Stimulated activated CD4-positive, alpha-beta T cell treated with anti-CD3 and anti-CD28 coated beads, Interleukin-15, amount 100 ng/mL, for 48 hours (primary cell): ENCODE data around the gene RORC.
"Not testable (repeated sequence)": the region's sequence is repeated elsewhere in the genome, so short reads cannot be mapped to it uniquely, and the experiment has no call there.

Experiments
- DNase-seq, 2 donors: peaks; one replicate each; pipeline ENCODE4 v3.0.0-alpha.2; 2020; ENCODE audit warnings: low read depth in 2 of 2

Gene RORC

DNA sequence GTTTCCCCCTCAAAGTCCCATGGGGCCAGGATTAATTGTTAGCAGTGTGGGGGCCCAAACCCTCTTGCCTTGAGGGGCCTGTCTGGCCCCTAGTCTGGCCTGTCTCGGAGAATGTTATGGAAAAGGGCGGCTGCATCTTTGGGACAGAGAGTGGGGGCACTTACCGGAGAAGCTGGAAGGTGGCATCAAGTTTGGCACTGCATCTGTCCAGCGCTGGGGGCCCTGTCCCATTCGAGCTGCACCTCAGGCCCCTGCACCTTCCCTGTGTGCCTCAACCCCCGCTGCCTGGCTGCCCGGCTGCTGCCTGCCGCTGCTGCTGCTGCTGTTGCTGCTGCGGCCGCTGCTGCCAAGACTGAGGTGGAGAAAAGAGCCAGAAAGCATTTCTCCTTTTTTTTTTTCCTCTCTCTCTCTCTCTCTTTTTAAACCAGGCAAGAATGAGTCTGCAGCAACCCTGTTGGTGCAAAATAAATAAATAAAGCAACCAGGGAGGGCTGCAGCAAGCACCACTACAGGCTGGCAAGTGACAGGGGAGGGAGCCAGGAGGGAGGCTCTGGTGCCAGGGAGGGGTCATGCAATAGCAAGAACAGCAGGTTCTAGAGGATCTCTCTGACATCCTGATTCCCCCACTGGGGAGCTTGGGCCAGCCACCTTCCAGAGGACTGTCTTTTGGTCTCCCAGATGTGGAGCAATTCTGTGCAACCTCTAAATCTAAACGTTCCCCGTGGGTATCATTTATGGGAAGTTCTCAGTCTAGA is 26.4 kb downstream of the RORC start, which contains the start of gene LINGO4:
LINGO4 (minus strand) TSS at position 354 of the 755 bp plus-strand sequence. CDS start 2,715 bp downstream, outside the sequence.
- DNase-seq: no peak

- no peak for DNase-seq
Measured at GRCh38 chr1:151803915-151804314, 27.7 kb downstream of the RORC start.

DNA sequence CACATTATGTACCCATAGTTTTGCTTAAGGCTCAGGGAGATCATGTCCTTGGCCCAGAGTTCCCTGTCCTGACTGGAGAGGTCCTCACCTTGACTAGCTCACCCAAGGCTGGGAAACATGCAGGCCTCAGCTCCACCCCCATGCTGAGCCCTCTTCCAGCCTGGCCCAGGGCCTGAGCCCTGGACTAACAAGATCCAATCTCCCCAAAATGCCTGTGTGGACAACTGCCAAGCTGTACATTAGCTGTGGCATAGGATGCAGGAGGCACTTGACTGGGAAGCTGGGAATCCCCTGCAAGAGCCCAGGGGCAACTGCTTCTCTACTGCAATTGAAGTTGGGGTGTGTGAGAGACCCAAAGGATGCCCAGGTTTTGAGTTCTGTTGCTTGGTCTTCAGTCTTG is 28.4 kb downstream of the RORC start:
- DNase-seq: no peak

- no peak for DNase-seq
Measured at GRCh38 chr1:151802372-151802771, 29.2 kb downstream of the RORC start.

- no peak for DNase-seq
Measured at GRCh38 chr1:151801846-151802245, 29.8 kb downstream of the RORC start.

DNA sequence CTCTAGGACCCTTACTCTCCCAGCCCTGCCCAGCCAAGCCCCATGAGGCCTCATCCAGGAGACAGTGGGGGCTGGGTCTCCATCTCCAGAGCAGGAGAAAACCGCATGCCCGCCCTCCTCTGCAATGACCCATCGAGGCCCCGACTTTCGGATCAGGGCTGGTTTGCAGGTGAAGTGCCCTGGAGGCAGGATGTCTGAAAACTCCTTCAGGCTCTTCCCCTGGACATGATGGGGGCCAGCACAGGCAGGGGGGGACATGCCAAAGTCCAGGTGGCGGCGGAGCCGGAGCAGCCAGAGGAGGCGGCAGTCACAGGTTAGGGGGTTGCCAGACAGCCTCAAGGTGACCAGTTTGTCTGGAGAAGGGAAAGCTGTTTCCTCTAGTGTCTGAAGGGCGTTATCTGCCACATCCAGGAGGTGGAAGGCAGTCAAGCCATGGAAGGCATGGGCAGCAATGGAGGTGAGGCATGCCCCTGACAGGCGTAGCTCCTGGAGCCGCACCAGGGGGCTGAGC is 30.2 kb downstream of the RORC start:
- DNase-seq: no peak

DNA sequence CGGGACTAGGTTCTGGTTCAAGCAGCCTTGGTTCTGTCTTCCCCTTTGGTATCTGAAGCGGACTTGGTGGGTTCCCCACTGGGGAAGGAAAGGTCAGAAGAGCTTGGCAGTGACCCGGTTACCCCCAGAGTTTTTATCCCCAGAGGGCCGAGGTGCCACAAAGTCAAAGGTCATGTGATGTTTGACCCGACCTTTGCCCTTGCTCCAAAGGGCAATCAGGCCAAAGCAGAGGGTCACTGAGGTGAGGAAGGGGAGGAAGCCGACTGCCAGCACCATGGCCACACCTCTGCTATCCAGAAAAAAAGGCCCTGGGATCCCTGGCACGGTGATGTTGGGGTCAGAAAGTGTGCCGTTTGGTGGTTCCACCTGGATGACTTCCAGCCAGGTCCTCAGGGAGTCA is 30.8 kb downstream of the RORC start:
- DNase-seq: no peak

DNA sequence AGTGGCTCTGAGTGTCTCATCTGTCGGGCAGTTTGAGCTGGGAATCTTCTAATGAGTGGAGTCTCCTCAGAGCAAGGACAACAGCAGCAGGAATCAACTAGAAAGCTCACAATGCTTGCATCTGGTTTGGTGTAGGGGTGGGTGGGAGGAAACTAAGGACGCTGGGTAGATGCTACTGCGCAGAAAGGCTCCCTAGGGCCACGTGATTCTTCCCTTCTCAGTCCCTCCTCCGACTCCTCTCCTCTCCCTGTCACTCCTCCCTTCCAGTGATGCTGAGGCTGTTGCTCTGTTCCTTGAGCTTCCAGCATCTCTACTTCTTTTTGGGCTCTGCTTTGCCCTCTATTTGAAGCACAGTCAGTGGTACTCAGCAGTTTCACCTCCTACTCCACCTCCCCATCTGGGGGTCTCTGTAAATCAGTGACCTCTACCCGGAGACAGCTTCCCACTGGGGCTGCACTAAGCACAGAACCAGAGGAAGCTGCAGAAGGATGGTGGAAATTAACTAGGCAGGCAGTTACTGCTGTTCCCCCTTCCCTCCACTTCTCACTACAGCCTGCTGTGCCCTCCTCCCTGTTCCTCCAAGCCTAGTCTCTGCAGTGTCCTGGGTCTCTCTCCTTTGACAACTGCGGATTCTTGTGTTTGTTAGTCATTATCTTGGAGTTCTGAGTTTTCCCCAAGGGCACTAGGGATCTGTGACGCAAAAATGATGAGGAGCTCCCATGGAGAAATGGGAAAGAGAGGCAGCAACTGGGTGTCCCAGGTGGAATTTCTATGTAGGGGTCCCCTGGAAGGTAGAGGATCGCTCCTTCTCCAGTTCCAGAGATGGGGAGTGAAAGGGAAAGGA is 32.2 kb downstream of the RORC start:
- DNase-seq: no peak

DNA sequence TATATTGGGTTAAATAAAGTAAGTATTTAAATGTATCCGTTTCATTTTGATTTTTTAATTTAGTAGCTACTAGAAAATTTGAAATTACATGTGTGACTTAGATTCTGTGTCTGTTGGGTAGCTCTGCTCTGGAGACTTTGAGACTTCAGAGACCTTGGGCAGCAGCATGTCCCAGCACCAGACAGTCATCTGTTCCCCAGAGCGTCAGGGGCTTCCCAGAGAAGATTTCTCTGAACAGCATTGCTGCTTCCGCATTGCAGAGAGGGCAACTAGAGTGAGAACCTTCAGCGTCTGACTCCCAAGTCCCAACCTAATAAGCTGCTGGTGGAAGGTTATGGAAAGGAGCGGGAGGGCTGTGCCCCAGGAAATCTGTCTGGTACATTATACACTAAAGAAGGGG is 33.0 kb downstream of the RORC start:
- DNase-seq: no peak

GRCh38 chr1:151790940-151791651 is 40.5 kb downstream of the RORC start:
- peak in 1 of 2 donors; percentile 7 for DNase-seq

DNA sequence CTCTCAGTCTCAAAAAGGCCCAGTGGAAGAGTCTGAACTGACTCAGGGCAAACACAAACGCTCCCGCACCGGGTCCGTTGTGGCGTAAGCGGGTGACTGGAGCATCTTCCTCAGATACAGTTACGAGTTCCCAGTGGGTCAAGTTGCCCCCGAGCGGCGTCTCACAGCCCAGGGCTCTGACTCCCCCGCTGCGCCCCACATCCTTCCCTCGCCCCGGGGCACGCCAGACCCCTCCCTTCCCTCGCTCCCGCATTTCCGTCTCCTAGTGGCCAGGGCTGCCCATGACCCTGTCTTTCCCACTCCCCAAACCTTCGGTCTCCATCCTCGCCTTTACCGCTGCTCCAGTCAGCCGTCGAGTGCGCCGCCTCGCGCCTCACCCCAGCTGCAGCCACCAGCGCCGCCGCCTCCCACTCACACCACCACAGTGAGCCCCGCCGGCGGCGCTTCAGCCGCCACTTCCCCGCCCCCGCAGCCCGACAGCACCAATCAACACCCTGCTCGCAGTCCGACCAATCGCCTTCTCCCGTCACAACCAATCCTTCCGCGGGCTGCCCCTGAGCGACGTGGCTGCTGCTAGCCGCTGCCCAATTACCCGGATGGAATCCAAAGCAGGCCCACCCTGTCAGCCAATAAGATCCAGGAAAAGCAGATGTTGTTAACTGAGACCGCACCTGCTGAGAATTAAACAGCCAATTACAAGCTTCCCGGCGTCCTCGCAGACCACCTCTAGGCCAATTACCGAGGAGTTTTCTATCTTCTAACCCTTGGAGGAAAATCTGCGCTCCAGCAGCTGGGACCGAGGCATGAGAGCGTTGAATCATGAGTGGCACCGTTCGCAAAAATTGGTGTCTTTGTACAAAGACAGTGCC is 41.3 kb downstream of the RORC start, which contains the start of gene TDRKH:
TDRKH (minus strand) TSS at position 430 of the 869 bp plus-strand sequence. CDS start 7,478 bp downstream, outside the sequence.
- DNase-seq: peak; percentile 99

GRCh38 chr1:151787689-151788088 is 43.9 kb downstream of the RORC start:
- DNase-seq: no peak

- no peak for DNase-seq
Measured at GRCh38 chr1:151783796-151784195, 47.8 kb downstream of the RORC start.

DNA sequence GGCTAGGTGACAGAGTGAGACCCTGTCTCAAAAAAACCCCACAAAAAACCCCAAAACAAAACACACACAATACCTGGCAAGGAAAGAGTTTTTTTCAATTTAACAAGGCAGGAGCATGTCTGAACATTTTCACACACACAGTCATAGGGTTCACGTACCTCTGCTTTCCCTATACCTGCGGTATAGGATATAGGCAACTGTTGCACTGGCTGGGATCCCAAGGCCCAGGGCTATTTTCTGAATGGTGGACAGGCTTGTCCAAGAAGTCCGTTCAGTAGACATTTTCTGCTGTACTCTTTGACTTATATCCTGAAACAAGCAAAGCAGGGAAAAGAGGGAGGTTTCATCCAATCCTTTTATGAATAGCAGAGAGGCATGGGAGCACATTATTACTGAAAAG is 48.9 kb downstream of the RORC start:
- DNase-seq: no peak

DNA sequence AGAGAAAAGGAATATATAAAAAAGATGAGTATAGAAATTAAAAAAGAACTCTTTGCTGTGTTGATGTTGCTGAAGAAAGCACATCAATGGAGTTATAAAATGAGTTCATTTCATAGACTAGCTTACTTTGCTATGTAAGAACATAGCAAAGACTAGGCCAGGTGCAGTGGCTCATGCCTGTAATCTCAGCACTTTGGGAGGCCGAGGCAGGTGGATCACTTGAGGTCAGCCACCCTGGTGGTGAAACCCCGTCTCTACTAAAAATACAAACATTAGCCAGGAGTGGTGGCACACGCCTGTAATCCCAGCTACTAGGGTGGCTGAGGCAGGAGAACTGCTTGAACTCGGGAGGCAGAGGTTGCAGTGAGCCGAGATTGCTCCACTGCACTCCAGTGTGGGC is 49.6 kb downstream of the RORC start:
- not testable (repeated sequence) for DNase-seq

GRCh38 chr1:151780736-151781135 is 50.9 kb downstream of the RORC start:
- DNase-seq: not testable (repeated sequence)

GRCh38 chr1:151779852-151780251 is 51.8 kb downstream of the RORC start:
- no peak for DNase-seq

DNA sequence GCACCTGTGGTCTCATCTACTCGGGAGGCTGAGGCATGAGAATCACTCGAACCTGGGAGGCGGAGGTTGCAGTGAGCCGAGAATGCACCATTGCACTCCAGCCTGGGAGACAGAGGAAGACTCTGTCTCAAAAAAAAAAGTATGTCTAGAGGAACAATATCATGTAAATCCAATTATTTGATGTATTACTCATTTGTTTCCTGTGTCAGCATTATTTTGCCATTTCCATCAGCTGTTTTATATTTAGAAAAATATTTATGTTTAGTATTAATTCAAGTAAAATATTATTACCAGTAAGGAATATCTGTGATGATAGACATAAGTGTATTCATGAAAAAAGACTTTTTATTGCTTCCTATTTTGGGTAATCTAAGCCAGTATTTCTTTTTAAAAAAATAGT is 54.3 kb downstream of the RORC start:
- no peak for DNase-seq

GRCh38 chr1:151776665-151777062 is 54.9 kb downstream of the RORC start:
- DNase-seq: no peak

GRCh38 chr1:151775894-151776664 is 55.5 kb downstream of the RORC start:
- no peak for DNase-seq
